Activated CD4-positive, alpha-beta memory T cell treated with anti-CD3 and anti-CD28 coated beads, Interleukin-2, amount 10 ng/mL, durations not matched to agents 7 days and 5 days (primary cell): ENCODE data around the gene AGMO. TPM values are rescaled to one million over a fixed set of nuclear protein-coding genes. Genes with fewer than 3 reads are reported as not detected.

Experiments
- CTCF ChIA-PET: fragments of 350-600 bp; sonication (Branson Sonifier 250); formaldehyde crosslinking; loops from one replicate; lab custom pipeline; 2021; ENCODE audit warnings: antibody characterized with exemption, inconsistent platforms; lab: Charles Lee
- POLR2A ChIA-PET: fragments of 350-600 bp; sonication (Branson Sonifier 250); formaldehyde crosslinking; loops from one replicate; lab custom pipeline; 2021; ENCODE audit warnings: antibody characterized with exemption; lab: Charles Lee
- DNase-seq: peaks from one replicate; pipeline ENCODE4 v3.0.0-alpha.2; 2020
- H3K27ac Mint-ChIP-seq: one replicate; pipeline ENCODE4 v1.8.0; 2021; ENCODE audit warnings: mild to moderate bottlenecking, mixed read lengths
- H3K27me3 Mint-ChIP-seq: one replicate; pipeline ENCODE4 v1.8.0; 2021; ENCODE audit warnings: mixed read lengths
- H3K36me3 Mint-ChIP-seq: one replicate; pipeline ENCODE4 v1.8.0; 2021; ENCODE audit warnings: low read depth, mixed read lengths
- H3K4me1 Mint-ChIP-seq: one replicate; pipeline ENCODE4 v1.8.0; 2021; ENCODE audit warnings: mixed read lengths
- H3K4me3 Mint-ChIP-seq: one replicate; pipeline ENCODE4 v1.8.0; 2021; ENCODE audit warnings: mild to moderate bottlenecking, mixed read lengths
- H3K9me3 Mint-ChIP-seq: one replicate; pipeline ENCODE4 v1.8.0; 2021; ENCODE audit warnings: mixed read lengths
- total RNA-seq, 2 experiments: library from RNA; stranded (reverse); gene quantifications; one replicate each; pipeline ENCODE4 v1.2.3, GENCODE V29; 2021

Gene AGMO
- total RNA-seq, 2 experiments from 2014 or later: not detected

- Mint-ChIP-seq H3K9me3 (no peaks in the 10 kb centered on the region), H3K4me3 (no peak overlapping the region), H3K27ac (no peak overlapping the region), H3K27me3 (no peaks in the 10 kb centered on the region), H3K4me1 (no peaks in the 10 kb centered on the region), H3K36me3 (no peaks in the 10 kb centered on the region)
- CTCF ChIA-PET: no interaction called here
- no peak for DNase-seq
- POLR2A ChIA-PET: no interaction called here
Measured at GRCh38 chr7:15168489-15168888, 393.3 kb downstream of the AGMO start.

- H3K27ac Mint-ChIP-seq: no peak overlapping the region
- POLR2A ChIA-PET: no interaction called here
Measured at GRCh38 chr7:15167912-15168311, 393.9 kb downstream of the AGMO start.

GRCh38 chr7:15166620-15167019 is 395.2 kb downstream of the AGMO start:
- ChIA-PET POLR2A (no interaction called here), CTCF (no interaction called here)
- no peak overlapping the region for H3K4me3 Mint-ChIP-seq
- no peaks in the 10 kb centered on the region for H3K36me3 Mint-ChIP-seq
- no peaks in the 10 kb centered on the region for H3K9me3 Mint-ChIP-seq
- no peaks in the 10 kb centered on the region for H3K4me1 Mint-ChIP-seq
- no peak for DNase-seq
- H3K27me3 Mint-ChIP-seq: no peaks in the 10 kb centered on the region
- no peak overlapping the region for H3K27ac Mint-ChIP-seq

More at GRCh38 chr7:15167912-15168311, 393.9 kb downstream of the AGMO start:
- DNase-seq: no peak
- CTCF ChIA-PET: no interaction called here
- Mint-ChIP-seq H3K27me3 (no peaks in the 10 kb centered on the region), H3K4me1 (no peaks in the 10 kb centered on the region), H3K36me3 (no peaks in the 10 kb centered on the region), H3K9me3 (no peaks in the 10 kb centered on the region), H3K4me3 (no peak overlapping the region)

GRCh38 chr7:15159261-15159660 is 402.6 kb downstream of the AGMO start:
- no peaks in the 10 kb centered on the region for H3K4me1 Mint-ChIP-seq
- H3K9me3 Mint-ChIP-seq: peaks cover 9% of the 10 kb centered on the region
- no peaks in the 10 kb centered on the region for H3K36me3 Mint-ChIP-seq
- no peak overlapping the region for H3K4me3 Mint-ChIP-seq
- ChIA-PET CTCF (no interaction called here), POLR2A (no interaction called here)
- no peak for DNase-seq
- no peak overlapping the region for H3K27ac Mint-ChIP-seq
- H3K27me3 Mint-ChIP-seq: no peaks in the 10 kb centered on the region

GRCh38 chr7:15158141-15158810 is 403.5 kb downstream of the AGMO start:
- no peak for DNase-seq
- Mint-ChIP-seq H3K27me3 (no peaks in the 10 kb centered on the region), H3K4me1 (no peaks in the 10 kb centered on the region), H3K9me3 (peaks cover 11% of the 10 kb centered on the region), H3K27ac (no peak overlapping the region), H3K36me3 (no peaks in the 10 kb centered on the region), H3K4me3 (no peak overlapping the region)
- POLR2A ChIA-PET: no interaction called here
- CTCF ChIA-PET: no interaction called here

Other genes with a start within 250 kb of the AGMO start
- not detected for gene MEOX2, start 124.7 kb upstream of the AGMO start, total RNA-seq